Activated CD4-positive, alpha-beta memory T cell treated with anti-CD3 and anti-CD28 coated beads, Interleukin-2, amount 10 ng/mL, durations not matched to agents 7 days and 5 days (primary cell): ENCODE measurements around the gene ALK. TPM values are rescaled to one million over a fixed set of nuclear protein-coding genes. Genes with fewer than 3 reads are reported as not detected.

Source experiments
- CTCF ChIA-PET: fragments of 350-600 bp; sonication (Branson Sonifier 250); formaldehyde crosslinking; loops from one replicate; lab custom pipeline; 2021; ENCODE audit warnings: antibody characterized with exemption, inconsistent platforms; lab: Charles Lee
- POLR2A ChIA-PET: fragments of 350-600 bp; sonication (Branson Sonifier 250); formaldehyde crosslinking; loops from one replicate; lab custom pipeline; 2021; ENCODE audit warnings: antibody characterized with exemption; lab: Charles Lee
- DNase-seq: peaks from one replicate; pipeline ENCODE4 v3.0.0-alpha.2; 2020
- H3K27ac Mint-ChIP-seq: one replicate; pipeline ENCODE4 v1.8.0; 2021; ENCODE audit warnings: mild to moderate bottlenecking, mixed read lengths
- H3K27me3 Mint-ChIP-seq: one replicate; pipeline ENCODE4 v1.8.0; 2021; ENCODE audit warnings: mixed read lengths
- H3K36me3 Mint-ChIP-seq: one replicate; pipeline ENCODE4 v1.8.0; 2021; ENCODE audit warnings: low read depth, mixed read lengths
- H3K4me1 Mint-ChIP-seq: one replicate; pipeline ENCODE4 v1.8.0; 2021; ENCODE audit warnings: mixed read lengths
- H3K4me3 Mint-ChIP-seq: one replicate; pipeline ENCODE4 v1.8.0; 2021; ENCODE audit warnings: mild to moderate bottlenecking, mixed read lengths
- H3K9me3 Mint-ChIP-seq: one replicate; pipeline ENCODE4 v1.8.0; 2021; ENCODE audit warnings: mixed read lengths
- total RNA-seq, 2 experiments: library from RNA; stranded (reverse); gene quantifications; one replicate each; pipeline ENCODE4 v1.2.3, GENCODE V29; 2021

The ALK gene
- total RNA-seq, 2 experiments from 2014 or later = not detected

- Mint-ChIP-seq H3K9me3 (no peaks in the 10 kb centered on the region), H3K27ac (no peak overlapping the region), H3K4me1 (peaks cover 4% of the 10 kb centered on the region), H3K27me3 (no peaks in the 10 kb centered on the region), H3K4me3 (no peak overlapping the region), H3K36me3 (no peaks in the 10 kb centered on the region)
- ChIA-PET CTCF (no interaction called here), POLR2A (no interaction called here)
- peak; percentile 14 for DNase-seq
Measured at GRCh38 chr2:29215739-29216608, 705.4 kb downstream of the ALK start.

GRCh38 chr2:29215073-29215472, 706.3 kb downstream of the ALK start:
- peaks cover 4% of the 10 kb centered on the region for H3K4me1 Mint-ChIP-seq
- POLR2A ChIA-PET = no interaction called here
- H3K4me3 Mint-ChIP-seq = no peak overlapping the region
- H3K36me3 Mint-ChIP-seq = no peaks in the 10 kb centered on the region
- H3K27me3 Mint-ChIP-seq = no peaks in the 10 kb centered on the region
- H3K27ac Mint-ChIP-seq = no peak overlapping the region
- peak; percentile 6 for DNase-seq
- no peaks in the 10 kb centered on the region for H3K9me3 Mint-ChIP-seq
- CTCF ChIA-PET = no interaction called here

DNA sequence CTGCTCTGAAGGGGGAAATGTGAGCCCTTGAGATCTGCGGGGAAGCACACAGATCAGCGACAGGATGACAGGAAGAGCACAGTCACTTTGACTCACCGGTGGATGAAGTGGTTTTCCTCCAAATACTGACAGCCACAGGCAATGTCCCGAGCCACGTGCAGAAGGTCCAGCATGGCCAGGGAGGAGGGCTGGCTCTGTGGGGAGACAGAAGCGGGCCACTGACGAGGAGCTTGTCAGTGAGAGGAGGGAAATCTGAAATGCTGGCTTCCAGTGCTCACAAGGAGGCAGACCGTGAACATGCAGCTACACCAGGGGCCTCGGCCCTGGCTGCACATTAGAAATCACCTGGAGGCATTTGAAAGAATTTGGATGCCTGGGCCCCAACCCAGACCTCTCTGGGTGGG, 707.5 kb downstream of the ALK start:
- Mint-ChIP-seq H3K27ac (no peak overlapping the region), H3K4me3 (no peak overlapping the region), H3K36me3 (no peaks in the 10 kb centered on the region), H3K4me1 (peaks cover 4% of the 10 kb centered on the region), H3K9me3 (no peaks in the 10 kb centered on the region), H3K27me3 (no peaks in the 10 kb centered on the region)
- CTCF ChIA-PET = interaction anchor here (1.3 kb wide), 1 partner anchor 12 kb away, joined by 3 read pairs; no protein-coding TSS in a partner anchor
- POLR2A ChIA-PET = no interaction called here
- DNase-seq = no peak

DNA sequence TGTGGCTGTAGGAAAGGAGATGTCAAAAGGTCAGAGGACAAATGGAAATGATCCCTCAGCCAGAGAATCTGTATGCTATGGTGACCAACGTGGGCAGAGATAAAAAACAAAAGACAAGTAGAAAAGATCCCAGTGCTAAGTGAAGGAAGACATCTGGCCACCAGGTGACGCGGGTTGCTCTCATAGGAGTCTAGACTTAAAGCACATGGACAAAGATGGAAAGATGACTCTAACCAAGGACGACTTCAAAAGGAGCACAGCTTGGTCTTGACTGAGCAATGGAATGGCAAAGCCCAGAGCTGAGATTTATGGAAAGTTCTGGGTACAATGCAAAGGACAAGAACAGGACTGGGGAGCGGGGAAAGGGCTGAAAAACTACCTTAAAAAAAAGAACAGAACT, 709.4 kb downstream of the ALK start:
- H3K27me3 Mint-ChIP-seq = no peaks in the 10 kb centered on the region
- peaks cover 4% of the 10 kb centered on the region for H3K4me1 Mint-ChIP-seq

DNA sequence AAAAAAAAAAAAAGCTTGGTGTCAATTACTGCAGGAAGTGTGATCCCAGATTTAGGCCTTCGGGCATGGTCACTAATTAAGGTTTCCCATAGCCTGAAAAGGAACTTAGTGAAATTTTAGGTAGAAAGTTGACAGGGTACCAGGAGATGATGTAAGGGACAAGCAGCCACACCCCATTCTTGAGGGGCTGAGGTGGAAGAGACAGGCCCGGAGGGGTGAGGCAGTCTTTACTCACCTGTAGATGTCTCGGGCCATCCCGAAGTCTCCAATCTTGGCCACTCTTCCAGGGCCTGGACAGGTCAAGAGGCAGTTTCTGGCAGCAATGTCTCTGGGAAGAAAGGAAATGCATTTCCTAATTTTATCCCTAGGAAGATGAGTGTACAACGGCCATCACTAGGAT, 711.8 kb downstream of the ALK start:
- Mint-ChIP-seq H3K27ac (no peak overlapping the region), H3K36me3 (no peaks in the 10 kb centered on the region), H3K4me3 (no peak overlapping the region), H3K9me3 (no peaks in the 10 kb centered on the region), H3K27me3 (no peaks in the 10 kb centered on the region), H3K4me1 (peaks cover 4% of the 10 kb centered on the region)
- ChIA-PET CTCF (no interaction called here), POLR2A (no interaction called here)
- no peak for DNase-seq

More for the DNA sequence above, 709.4 kb downstream of the ALK start:
- POLR2A ChIA-PET = interaction anchor here (0.8 kb wide), 1 partner anchor 117 kb away, joined by 3 read pairs; no protein-coding TSS in a partner anchor
- CTCF ChIA-PET = interaction anchor here (0.6 kb wide), 1 partner anchor 211 kb away, joined by 3 read pairs; no protein-coding TSS in a partner anchor
- no peak overlapping the region for H3K4me3 Mint-ChIP-seq
- H3K9me3 Mint-ChIP-seq = no peaks in the 10 kb centered on the region
- H3K27ac Mint-ChIP-seq = no peak overlapping the region
- no peaks in the 10 kb centered on the region for H3K36me3 Mint-ChIP-seq
- no peak for DNase-seq

GRCh38 chr2:29207352-29208148, 713.8 kb downstream of the ALK start:
- no peaks in the 10 kb centered on the region for H3K27me3 Mint-ChIP-seq
- H3K27ac Mint-ChIP-seq = no peak overlapping the region
- ChIA-PET CTCF (interaction anchor here (0.6 to 1.9 kb wide), 2 partner anchors 177 to 249 kb away, joined by 3 to 5 read pairs; no protein-coding TSS in a partner anchor), POLR2A (interaction anchor here (1.4 kb wide), 1 partner anchor 193 kb away, joined by 3 read pairs; no protein-coding TSS in a partner anchor)
- no peaks in the 10 kb centered on the region for H3K36me3 Mint-ChIP-seq
- H3K9me3 Mint-ChIP-seq = no peaks in the 10 kb centered on the region
- no peak for DNase-seq
- no peaks in the 10 kb centered on the region for H3K4me1 Mint-ChIP-seq
- H3K4me3 Mint-ChIP-seq = no peak overlapping the region

- Mint-ChIP-seq H3K36me3 (no peaks in the 10 kb centered on the region), H3K4me3 (no peak overlapping the region), H3K9me3 (no peaks in the 10 kb centered on the region), H3K27me3 (no peaks in the 10 kb centered on the region), H3K4me1 (no peaks in the 10 kb centered on the region), H3K27ac (no peak overlapping the region)
- ChIA-PET CTCF (interaction anchor here (0.6 kb wide), 1 partner anchor 178 kb away, joined by 3 read pairs; no protein-coding TSS in a partner anchor), POLR2A (no interaction called here)
- DNase-seq = no peak
Measured at GRCh38 chr2:29206941-29207340, 714.4 kb downstream of the ALK start.

DNA sequence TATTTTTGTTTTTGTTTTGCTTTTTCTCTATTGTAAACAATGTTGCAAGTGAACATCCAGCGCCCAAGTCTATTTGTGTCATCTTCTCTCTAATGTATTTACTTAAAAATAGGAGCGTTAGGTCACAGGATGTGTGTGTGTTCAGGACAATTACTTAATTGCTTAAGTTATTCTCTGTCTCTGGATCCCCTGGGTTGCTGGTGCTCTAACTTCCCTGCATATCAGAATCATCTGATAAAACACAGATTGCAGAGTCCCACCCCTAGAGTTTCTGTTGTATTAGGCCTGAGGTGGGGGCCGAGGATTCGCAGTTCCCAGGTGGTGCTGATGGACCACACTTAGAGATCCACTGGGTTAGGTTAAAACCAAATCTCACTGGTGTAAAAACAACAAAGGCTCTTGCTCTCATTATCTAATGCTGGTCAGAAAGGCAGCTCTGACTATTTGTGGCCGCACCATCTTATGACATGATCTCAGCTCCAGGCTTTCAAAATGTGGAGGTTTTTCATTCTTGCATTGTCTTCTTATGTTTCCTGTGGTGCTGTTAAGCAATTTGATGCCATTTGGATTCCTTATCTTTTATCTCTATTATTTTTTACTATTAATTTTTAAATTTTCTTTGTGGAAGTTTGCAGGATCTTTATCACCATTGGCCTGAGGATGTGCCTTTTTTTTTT, 718.4 kb downstream of the ALK start:
- H3K27ac Mint-ChIP-seq = no peak overlapping the region

DNA sequence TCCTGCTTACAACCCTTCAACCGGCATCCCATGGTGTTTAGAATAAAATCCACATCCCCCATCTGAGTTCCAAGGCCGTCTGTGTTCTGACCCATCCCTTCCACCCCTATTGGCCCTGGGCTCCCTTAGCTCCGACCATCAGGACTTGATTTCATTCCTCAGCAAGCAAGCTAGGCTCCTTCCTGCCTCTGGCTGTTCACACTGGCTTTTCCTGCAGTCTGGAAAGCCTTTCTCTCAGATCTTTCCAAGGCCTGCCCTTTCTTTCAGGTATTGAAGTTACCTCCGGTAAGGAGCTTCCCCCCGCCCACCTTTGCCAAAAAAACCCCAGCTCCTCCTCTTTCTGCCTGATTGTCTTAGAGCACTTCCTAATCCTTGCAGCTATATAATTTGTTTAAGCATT, 719.4 kb downstream of the ALK start:
- ChIA-PET POLR2A (no interaction called here), CTCF (interaction anchor here (0.8 to 1.1 kb wide), 3 partner anchors 12 to 246 kb away, joined by 3 read pairs; no protein-coding TSS in a partner anchor)
- H3K4me3 Mint-ChIP-seq = no peak overlapping the region
- H3K27ac Mint-ChIP-seq = no peak overlapping the region
- DNase-seq = no peak
- H3K36me3 Mint-ChIP-seq = no peaks in the 10 kb centered on the region
- no peaks in the 10 kb centered on the region for H3K4me1 Mint-ChIP-seq
- H3K9me3 Mint-ChIP-seq = no peaks in the 10 kb centered on the region
- no peaks in the 10 kb centered on the region for H3K27me3 Mint-ChIP-seq

More for the DNA sequence above, 718.4 kb downstream of the ALK start:
- Mint-ChIP-seq H3K9me3 (no peaks in the 10 kb centered on the region), H3K27me3 (no peaks in the 10 kb centered on the region), H3K4me1 (no peaks in the 10 kb centered on the region), H3K4me3 (no peak overlapping the region), H3K36me3 (no peaks in the 10 kb centered on the region)
- no peak for DNase-seq
- ChIA-PET POLR2A (no interaction called here), CTCF (no interaction called here)

DNA sequence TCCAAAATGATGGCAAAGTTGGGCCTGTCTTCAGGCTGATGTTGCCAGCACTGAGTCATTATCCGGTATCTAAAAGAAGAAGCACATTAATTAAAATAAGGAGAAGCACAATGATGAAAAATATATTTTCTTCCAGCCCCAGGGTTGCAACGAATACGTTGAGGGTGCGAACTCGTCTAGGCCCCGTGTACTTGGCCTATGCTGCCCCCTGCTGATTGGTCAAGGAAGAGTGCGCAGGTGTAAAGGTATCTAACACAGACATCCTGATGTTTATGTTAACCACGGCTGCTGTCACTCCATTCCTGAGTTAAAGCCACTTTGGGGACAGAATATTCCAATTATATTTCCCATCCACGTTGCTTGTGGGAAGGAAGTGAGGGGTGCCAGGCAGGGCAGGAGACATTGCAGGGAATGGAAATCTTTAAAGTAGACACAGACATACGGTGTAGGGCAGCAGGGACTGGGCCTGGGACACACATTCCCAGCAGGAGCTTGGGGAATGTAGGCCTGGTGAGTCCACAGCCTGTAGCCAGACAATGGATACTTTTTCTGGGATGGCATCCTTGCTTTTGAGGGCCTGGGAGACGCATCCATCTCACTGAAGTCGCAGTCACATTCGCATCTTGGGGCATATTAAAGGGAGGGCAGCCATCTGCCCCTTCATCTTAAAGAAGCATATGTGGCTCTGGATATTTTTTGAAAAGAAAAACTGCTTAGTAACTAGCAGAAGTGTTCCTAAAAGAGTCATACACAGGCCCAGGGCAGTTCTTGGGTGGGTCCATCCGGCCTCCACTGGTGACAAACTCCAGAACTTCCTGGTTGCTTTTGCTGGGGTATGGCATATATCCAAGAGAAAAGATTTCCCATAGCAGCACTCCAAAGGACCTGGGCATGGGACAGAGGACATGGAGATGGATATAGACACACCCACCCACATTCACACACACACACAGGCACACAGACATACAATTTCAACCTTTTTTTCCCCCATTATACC, 724.3 kb downstream of the ALK start:
- H3K36me3 Mint-ChIP-seq = no peaks in the 10 kb centered on the region
- no peaks in the 10 kb centered on the region for H3K9me3 Mint-ChIP-seq
- H3K4me1 Mint-ChIP-seq = no peaks in the 10 kb centered on the region
- H3K4me3 Mint-ChIP-seq = no peak overlapping the region
- POLR2A ChIA-PET = no interaction called here
- no peaks in the 10 kb centered on the region for H3K27me3 Mint-ChIP-seq
- peak; percentile 82 for DNase-seq
- CTCF ChIA-PET = interaction anchor here (0.5 to 1.7 kb wide), 4 partner anchors 196 to 266 kb away, joined by 3 to 7 read pairs (median 3); no protein-coding TSS in a partner anchor
- no peak overlapping the region for H3K27ac Mint-ChIP-seq

DNA sequence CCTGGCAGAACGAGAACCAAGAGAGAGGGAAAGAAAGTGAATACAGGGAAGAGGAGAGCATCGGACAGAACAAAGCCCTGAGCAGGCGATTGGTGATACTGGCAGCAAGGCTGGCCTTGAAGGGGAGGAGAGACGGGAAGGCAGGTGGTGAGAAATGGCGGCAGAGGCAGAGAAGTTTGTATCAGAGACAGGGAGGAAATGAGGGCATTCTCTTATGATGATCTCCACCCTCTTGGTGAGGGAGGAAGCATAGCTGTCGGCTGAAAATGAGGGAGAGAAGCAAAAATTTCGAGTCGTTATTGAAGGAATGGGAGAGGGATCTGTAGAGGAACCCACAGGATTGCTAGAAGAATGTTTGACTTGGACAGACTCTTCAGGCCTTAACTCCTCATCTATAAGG, 725.6 kb downstream of the ALK start:
- Mint-ChIP-seq H3K4me3 (no peak overlapping the region), H3K27ac (no peak overlapping the region), H3K9me3 (no peaks in the 10 kb centered on the region), H3K27me3 (no peaks in the 10 kb centered on the region), H3K36me3 (no peaks in the 10 kb centered on the region), H3K4me1 (no peaks in the 10 kb centered on the region)
- ChIA-PET CTCF (interaction anchor here (0.6 to 1.7 kb wide), 5 partner anchors 10 to 919 kb away, joined by 3 to 7 read pairs (median 3); no protein-coding TSS in a partner anchor), POLR2A (no interaction called here)
- no peak for DNase-seq
